ENCODE results near the gene PTTG1.

DNA sequence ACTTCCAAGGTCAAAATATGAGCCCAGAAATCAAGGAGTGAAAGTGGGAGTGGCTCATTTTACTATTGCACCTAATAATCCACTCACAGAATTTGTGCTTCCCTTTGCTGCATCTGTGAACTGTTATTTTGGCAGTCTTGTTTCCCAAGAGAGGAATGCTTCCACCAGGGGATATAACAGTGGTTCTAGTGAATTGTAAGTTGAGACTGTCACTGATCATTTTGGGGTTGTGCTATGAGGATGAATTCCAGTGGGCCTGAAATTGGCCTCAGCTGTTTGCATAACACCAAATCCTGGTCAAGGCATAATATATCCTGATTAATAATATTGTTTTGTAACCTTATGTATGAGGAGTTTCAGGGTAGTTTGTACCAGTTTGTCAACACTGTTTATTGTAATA, 36.2 kb upstream of the PTTG1 start:
- TF ChIP-seq, protein P1, sequence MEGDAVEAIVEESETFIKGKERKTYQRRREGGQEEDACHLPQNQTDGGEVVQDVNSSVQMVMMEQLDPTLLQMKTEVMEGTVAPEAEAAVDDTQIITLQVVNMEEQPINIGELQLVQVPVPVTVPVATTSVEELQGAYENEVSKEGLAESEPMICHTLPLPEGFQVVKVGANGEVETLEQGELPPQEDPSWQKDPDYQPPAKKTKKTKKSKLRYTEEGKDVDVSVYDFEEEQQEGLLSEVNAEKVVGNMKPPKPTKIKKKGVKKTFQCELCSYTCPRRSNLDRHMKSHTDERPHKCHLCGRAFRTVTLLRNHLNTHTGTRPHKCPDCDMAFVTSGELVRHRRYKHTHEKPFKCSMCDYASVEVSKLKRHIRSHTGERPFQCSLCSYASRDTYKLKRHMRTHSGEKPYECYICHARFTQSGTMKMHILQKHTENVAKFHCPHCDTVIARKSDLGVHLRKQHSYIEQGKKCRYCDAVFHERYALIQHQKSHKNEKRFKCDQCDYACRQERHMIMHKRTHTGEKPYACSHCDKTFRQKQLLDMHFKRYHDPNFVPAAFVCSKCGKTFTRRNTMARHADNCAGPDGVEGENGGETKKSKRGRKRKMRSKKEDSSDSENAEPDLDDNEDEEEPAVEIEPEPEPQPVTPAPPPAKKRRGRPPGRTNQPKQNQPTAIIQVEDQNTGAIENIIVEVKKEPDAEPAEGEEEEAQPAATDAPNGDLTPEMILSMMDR (IDR thresholded peaks at IDR 0.05): no peak
- no peak for TF ChIP-seq POLR2A (IDR thresholded peaks at IDR 0.05)

Measured in testis (tissue), 2 donors.